ENCODE results near the gene NDUFA11.
"Not testable (repeated sequence)": the region's sequence is repeated elsewhere in the genome, so short reads cannot be mapped to it uniquely, and the experiment has no call there.

The NDUFA11 gene

DNA sequence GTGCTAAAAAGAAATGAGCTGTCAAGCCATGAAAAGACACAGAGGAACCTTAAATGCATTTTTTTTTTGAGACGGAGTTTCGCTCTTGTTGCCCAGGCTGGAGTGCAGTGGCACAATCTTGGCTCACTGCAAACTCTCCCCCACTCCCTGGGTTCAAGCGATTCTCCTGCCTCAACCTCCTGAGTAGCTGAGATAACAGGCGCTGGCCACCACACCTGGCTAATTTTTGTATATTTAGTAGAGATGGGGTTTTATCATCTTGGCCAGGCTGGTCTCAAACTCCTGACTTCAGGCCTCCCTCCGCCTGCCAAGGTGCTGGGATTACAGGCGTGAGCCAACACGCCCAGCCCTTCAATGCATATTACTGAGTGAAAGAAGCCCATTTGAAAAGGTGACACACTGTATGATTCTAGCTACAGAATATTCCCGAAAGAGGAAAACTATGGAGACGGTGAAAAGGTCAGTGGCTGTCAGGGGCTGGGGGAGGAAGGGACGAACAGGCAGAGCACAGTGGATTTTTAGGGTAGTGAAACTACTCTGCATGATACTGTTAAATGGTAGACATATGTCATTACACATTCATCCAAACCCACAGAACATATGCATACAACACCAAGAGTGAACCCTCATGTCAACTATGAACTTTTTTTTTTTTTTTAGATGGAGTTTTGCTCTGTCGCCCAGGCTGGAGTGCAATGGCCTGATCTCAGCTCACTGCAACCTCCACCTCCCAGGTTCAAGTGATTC, 19.4 kb downstream of the NDUFA11 start:
- not testable (repeated sequence) for DNase-seq

DNA sequence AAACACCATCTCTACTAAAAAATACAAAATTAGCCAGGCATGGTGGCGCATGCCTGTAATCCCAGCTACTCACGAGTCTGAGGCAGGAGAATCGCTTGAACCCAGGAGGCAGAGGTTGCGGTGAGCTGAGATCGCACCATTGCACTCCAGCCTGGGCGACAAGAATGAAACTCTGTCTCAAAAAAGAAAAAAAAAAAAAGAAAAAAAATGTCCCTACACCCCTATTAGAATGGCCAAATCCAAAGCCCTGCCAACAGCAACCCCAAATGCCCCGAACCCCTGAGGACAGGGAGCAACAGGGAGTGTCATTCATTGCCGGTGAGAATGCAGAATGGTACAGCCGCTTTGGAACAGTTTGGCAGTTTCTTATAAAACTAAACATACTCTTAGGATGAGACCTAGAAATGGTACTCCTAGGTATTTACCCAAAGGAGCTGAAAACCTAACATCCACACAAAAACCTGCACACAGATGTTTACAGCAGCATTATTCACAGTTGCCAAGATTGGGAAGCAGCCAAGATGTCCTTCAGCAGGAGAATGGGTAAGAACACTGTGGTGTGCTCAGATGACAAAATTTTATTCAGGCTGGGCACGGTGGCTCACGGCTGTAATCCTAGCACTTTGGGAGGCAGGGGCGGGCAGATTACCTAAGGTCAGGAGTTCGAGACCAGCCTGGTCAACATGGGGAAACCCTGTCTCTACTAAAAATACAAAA, 20.3 kb downstream of the NDUFA11 start:
- not testable (repeated sequence) for DNase-seq

DNA sequence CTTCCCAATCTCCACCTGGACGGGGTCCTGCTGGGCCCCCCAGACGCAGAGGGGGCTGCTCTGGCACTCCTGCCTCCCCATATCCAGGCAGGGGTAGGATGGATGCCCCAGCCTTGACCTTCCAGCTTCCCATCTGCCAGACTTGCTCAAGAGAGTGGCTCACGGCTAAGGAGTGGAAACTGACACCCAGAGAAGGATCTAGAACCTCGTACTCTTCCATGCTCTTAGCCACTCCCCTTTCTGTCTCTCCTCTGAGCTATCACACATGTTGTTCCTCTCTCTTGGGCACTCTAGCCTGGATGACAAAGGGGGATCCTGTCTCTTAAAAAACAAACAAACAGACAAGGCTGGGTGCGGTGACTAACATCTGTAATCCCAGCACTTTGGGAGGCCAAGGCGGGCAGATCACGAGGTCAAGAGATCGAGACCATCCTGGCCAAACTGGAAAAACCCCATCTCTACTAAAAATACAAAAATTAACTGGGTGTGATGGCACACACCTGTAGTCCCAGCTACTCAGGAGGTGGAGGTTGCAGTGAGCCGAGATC, 21.1 kb downstream of the NDUFA11 start:
- no peak for DNase-seq

DNA sequence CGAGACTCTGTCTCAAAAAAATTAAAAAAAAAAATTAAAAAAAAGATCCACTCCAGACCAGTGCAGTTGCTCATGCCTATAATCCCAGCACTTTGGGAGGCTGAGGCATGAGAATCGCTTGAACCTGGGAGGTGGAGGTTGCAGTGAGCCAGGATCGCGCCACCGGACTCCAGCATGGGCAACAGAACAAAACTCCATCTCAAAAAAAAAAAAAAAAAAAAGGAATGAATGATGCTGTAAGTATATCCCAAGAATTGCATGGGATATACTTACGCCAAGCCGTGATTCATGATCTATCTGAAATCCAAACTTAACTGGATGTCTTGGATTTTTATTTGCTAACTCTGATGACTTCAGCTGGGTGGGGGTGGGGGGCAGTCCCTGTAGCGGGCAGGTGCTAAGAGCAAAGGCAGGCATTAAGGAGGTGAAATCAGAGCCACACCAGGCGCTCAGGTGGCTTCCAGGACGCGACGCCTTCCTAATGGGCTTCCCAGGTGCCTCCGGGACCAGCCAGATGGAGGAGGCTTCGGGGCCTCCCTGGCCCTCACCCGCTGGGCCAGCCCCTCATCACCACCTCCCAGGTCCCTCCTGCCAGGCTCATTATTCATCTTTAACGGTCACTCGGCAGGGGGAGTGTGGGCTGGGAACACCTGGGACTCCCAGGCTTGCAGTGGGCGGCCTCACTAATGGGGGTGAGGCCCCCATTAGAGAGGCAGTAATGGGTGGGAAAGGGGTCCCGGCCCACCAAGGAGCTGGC, 21.9 kb downstream of the NDUFA11 start:
- no peak for DNase-seq

DNA sequence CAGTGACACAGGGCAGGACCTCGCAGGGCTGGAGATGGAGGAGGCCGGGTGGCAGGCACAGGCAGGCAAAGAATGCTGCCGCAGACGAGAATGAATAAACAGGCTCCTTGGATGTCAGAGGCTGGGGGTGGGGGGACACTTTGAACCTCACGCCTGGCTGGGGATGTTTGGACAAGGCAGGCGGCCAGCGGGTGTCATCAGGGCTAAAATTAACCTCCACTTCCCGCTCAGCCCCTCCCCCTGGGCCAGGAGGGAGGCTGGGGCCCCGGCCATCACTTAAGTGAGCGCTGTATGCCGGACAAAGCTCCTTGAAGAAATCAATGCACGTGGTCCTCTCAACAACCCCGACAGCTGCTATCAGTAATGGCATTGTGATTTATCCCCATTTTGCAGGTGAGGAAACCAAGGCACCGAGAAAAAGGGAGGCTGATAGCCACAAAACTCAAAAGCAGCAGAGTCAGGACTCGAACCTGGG, 22.9 kb downstream of the NDUFA11 start:
- no peak for DNase-seq

DNA sequence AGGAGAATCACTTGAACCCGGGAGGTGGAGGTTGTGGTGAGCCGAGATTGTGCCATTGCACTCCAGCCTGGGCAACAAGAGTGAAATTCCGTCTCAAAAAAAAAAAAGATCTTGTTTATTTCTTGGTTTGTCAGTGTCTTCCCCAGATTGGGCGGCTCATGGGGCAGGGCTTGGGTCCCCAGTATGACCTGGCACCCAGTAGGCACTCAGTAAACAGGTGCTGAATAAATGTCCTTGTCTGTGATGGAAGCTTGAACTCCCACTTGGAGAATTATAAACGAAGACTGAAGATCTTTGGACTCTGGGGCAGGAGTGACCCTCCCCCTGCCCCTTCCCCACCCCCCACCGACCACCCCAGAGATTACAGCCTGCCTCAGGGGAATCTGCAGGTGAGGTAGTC, 23.4 kb downstream of the NDUFA11 start:
- DNase-seq: no peak

DNA sequence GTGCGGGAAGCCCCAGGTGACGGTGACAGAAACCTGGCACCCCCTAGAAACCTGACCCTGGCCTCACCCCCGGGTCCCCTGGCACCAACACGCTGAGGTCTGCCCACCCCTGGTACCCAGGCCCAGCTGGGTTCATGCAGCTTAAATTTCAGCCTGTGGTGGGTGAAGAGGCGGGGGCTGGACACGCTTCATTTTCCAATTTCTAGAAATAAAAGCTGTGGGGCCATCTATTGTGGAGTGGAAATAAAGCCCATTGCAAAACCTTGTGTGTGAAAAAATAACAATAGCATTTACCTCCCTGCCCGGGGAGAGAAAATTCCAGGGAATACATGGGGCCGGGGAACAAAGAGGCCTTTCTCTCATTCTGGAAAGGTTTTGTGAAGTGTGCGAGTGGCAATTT, 25.7 kb downstream of the NDUFA11 start:
- DNase-seq: no peak

DNA sequence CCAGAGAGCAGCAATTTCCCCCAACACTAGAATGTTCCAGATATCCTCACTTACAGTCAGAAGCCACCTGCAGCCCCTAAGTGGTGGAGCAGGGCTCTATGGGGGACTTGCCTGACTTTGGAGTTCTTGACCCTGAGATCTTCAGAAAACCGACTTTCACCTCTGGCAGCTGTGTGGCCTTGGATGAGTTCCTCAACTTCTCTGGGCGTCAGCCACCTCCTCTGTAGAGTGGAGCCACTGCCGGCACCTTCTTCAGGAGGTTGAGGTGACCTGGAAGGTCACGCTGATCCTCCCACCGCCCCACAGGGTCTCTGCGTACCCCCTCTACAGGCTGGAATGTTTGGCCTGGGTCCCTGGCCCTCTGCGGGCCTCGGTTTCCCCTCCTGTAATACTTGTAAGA, 26.2 kb downstream of the NDUFA11 start:
- DNase-seq: no peak

DNA sequence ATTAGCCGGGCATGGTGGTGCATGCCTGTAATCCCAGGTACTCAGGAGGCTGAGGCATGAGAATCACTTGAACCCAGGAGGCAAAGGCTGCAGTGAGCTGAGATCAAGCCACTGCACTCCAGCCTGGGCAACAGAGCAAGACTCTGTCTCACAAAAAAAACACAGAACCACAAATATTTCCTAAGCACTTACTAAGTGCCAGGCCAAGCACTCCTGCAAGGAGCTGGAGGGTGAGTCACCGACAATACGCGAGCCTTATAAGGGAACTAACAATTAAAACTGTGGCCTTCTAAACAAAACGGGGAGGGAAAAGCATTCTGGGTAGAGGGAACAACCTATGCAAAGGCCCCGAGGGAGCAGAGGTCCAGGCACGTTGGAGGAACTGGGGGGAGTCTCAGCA, 29.1 kb downstream of the NDUFA11 start:
- not testable (repeated sequence) for DNase-seq

DNA sequence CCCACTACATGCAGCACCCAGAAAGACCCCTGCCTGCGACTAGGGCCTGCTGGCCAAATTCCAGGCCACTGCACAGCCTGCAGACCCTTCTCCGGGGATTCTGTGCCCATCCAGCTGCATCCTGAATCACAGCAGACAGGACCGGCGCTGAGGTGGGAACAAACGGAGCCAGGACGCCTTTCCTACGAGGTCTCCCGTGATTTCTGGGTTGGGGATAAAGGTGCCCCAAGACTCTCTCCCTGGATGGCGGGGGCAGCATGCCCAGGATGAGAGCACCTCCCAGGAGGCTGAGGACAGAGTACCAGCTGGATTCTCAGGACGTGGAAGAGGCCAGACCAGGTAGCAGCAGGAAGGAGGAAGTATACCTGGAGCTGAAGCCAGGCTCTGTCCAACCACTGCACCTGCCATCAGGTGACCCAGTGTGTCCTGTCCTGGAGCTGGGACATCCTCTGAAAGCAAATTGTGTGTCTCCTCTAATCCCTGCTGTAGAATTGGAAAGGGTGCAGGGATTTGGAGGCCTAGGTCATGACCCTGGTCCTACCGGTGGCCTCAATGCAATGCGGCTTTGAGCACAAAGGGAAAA, 29.9 kb downstream of the NDUFA11 start:
- no peak for DNase-seq

DNA sequence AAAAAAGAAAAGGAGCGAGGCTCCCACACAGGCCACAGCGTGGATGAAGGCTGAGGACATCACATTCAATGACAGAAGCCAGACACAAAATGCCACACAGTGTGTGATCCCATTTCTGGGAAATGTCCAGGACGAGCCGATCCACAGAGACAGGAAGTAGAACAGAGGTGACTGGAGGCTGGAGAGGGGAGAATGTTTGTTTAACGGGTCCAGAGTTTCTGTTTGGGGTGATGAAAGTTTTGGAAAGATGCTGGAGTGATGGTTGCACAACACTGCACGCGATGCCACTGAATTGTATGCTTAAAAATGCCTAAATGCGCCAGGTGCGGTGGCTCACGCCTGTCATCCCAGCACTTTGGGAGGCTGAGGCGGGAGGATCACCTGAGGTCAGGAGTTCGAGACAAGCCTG, 32.6 kb downstream of the NDUFA11 start:
- DNase-seq: no peak

DNA sequence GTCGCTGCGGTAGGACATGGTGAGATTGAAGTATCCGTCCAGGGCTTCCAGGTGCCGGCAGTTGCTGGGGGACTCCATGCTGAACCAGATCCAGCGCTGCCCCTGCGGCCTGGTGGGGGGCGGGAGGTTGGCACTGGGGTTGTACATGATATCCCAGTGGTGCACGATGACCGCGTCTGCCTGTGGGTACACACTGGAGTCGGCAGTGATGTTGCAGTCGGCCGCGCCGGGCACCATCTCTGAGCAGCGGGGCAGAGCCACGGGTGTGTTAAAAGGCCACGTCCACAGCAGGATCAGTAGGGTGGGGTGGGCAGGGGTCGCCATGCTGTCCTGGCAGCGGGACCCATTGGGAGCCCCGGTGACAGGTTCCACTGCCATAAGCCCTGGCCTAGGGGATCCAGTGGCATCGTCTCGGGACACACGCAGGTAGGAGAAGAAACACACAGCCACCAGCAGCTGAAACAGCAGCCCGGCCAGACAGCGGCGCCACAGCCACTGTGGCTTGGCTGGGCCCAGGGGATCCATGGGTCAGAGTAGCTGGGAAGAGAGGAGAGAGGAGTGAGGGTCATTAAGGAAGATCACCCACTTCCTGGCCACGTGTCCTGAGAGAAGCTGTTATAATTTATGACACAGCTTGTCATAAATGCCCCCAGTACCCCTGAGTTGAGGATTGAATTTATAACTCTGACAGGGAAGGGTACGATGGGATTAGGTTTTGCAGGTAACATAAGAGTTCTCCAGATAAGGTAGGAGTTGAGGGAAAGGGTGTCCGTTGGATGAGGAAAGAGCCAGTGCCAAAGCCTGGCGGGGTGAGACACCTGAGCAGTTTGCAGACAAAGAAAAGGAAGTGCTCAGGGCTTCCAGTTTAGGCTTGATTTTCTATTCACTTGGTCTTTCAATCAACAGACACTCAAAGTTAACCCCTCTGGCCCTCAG, 36.1 kb downstream of the NDUFA11 start:
- no peak for DNase-seq

DNA sequence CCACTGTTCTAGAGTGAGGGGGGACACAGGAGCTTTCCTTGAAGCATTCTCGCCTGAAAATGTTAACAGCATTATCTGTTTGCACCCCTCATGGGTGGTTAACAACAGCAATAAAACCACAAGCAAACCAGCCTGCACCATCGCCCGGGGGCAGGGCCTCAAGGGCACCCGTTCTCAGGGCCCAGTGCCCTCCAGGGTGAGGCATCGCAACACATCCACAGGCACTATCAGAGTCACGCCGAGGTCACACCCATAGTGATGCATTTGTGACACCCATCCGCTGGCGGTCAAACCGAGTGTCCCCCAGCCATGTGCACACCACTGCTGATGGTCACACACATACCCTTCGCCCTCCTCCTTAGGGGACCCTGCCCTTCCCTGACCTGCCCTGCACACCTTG, 37.8 kb downstream of the NDUFA11 start:
- DNase-seq: no peak

DNA sequence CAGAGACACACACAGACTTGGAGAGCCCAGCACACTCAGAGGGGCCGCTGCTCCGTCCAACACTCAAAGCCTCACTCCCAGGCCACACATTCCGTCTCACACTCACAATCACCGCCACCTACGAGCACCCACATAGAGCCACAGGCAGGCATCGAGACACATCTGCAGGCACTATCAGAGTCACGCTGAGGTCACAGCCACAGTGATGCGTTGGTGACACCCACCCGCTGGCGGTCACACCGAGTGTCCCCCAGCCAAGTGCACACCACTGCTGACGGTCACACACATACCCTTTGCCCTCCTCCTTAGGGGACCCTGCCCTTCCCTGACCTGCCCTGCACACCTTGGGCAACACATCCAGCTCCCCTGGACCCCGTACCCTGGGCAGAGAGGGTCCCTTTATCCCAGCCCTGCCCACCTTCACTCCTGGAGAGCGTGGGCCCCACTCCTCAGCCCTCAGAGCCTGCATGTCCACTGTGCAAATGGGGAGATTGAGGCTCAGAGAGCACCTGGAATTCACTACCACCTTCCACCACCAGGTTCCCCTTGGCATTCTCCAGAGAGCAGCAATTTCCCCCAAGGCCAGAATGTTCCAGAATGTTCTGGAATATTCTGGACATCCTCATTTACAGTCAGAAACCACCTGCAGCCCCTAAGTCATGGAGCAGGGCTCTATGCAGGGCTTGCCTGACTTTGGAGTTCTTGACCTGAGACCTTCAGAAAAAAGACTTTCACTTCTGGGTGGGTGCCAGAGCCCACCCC, 38.7 kb downstream of the NDUFA11 start:
- no peak for DNase-seq

DNA sequence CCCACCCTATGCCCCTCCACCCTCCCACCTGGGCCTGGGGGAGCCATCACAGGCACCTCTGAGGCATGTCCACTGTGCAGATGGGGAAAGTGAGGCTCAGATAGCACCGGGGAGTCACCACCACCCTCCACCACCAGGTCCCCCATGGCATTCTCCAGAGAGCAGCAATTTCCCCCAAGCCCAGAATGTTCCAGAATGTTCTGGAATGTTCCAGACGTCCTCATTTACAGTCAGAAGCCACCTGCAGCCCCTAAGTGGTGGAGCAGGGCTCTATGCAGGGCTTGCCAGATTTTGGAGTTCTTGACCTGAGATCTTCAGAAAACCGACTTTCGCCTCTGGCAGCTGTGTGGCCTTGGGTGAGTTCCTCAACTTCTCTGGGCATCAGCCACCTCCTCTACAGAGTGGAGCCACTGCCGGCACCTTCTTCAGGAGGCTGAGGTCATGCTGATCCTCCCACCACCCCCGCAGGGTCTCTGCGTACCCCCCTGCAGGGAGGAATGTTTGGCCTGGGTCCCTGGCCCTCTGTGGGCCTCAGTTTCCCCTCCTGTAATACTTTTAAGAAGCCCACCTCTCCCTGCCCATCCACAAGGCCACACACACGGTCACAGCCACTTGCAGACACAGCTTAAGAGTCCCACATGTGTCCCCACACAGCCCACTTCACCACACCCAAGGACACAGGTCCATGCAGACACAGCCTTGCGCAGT, 39.4 kb downstream of the NDUFA11 start:
- DNase-seq: no peak

DNA sequence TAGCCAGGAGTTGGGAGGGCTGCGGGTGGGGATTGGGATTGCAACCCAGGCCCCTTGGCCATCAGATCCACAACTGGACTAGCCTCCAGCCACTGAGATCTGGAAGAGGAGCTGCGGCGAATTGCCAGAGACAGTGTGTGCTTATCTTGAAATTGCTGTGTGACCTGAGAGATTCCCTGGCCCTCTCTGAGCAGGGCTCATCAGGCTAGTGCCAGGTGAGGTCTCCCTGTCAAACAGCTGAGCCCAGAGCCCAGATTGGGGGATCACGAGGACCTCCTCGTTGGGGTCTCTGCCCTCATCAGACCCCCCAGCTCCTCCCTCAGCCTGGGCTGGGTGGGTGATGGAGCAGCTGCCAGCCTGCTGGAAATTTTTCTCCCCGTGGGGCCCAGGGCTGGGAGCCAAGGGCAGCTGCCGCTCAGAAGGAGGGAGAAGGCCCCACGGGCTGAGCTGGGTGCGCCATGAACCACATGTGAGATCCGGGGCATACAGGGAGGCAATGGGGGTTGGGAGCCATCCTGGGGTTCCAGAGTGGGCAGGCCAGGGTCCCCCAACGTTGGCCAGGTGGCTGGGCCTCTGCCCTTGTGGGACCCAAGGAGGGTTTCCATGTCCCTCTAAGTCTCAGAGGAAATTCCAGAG, 40.4 kb downstream of the NDUFA11 start:
- DNase-seq: no peak

DNA sequence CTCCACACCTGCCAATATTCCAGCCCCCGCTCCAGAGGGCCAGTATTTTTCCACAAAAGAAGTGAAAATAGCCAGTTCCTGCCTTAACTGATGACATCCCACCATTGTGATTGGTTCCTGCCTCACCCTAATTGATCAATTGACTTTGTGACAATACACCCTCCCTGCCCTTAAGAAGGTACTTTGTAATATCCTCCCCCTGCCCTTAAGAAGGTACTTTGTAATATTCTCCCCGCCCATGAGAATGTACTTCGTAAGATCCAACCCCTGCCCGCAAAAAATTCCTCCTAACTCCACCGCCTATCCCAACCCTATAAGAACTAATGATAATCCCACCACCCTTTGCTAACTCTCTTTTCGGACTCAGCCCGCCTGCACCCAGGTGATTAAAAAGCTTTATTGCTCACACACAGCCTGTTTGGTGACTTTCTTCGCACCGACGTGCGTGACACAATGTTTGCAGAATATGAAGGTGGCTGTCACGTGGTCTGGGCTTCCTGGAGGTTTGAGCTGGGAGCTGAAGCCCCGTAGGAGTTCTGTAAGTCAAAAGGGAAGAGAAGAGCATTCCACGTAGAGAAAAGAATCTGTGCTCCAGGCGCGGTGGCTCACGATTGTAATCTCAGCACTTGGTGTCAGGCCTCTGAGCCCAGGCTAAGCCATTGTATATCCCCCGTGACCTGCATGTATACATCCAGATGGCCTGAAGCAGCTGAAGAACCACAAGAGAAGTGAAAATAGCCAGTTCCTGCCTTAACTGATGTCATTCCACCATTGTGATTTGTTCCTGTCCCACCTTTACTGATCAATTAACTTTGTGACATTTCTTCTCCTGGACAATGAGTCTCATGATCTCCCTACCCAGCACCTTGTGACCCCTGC, 46.1 kb downstream of the NDUFA11 start:
- no peak for DNase-seq

DNA sequence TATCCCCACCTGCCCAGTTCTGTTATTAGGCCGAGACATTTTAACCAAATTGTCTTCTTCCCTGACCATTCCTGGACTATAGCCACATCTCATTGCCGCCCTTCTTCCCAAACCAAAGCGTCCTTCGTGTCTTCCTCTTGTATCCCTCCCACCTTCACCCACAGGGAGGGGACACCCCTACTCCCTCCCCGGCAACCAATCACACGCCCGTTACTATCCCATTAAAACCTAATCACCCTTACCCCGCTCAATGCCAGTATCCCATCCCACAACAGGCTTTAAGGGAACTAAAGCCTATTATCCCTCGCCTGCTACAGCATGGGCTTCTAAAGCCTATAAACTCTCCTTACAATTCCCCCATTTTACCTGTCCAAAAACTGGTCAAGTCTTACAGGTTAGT, 48.4 kb downstream of the NDUFA11 start:
- not testable (repeated sequence) for DNase-seq

DNA sequence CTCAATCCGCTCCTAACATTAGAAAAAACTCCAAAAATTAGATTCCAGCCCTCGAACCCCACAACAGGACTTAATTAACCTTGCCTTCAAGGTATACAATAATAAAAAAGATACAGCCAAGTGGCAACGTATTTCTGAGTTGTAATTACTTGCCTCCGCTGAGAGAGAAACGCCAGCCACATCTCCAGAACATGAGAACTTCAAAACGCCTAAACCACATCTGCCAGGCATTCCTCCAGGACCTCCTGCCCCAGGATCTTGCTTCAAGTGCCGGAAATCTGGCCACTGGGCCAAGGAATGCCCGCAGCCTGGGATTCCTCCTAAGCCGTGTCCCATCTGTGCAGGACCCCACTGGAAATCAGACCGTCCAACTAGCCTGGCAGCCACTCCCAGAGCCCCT, 49.5 kb downstream of the NDUFA11 start:
- not testable (repeated sequence) for DNase-seq

All from NCI-H1092 (cell line).